HepG2 (cell line): ENCODE results near the gene SHISA5. TPM values are rescaled to one million over a fixed set of nuclear protein-coding genes. Genes with fewer than 3 reads are reported as not detected.

Source experiments
- CBX5 ChIP-seq: sonication (generic); formaldehyde crosslinking; IDR thresholded peaks from 2 replicates; pipeline ENCODE4 v1.4.0; 2020; ENCODE audit warnings: missing genetic modification reagents, borderline replicate concordance
- CCDC6 ChIP-seq: sonication (generic); formaldehyde crosslinking; IDR thresholded peaks from 2 replicates; pipeline ENCODE4 v1.8.1; 2022; ENCODE audit warnings: mild to moderate bottlenecking, missing genetic modification reagents, moderate library complexity
- CEBPG ChIP-seq: IDR thresholded peaks from 2 replicates; pipeline ENCODE4 v1.6.1; 2016
- ERF ChIP-seq: IDR thresholded peaks from 2 replicates; pipeline ENCODE4 v1.6.1; 2018; ENCODE audit warnings: missing biosample characterization, missing genetic modification reagents
- RAD21 ChIP-seq: fragments of 450-650 bp; formaldehyde crosslinking; IDR thresholded peaks from 2 replicates; pipeline ENCODE4 v1.5.0; 2020; ENCODE audit warnings: mild to moderate bottlenecking
- RCOR2 ChIP-seq: IDR thresholded peaks from 2 replicates; pipeline ENCODE4 v1.6.1; 2016; ENCODE audit warnings: missing biosample characterization, missing genetic modification reagents
- XRCC5 ChIP-seq: fragments of 200-400 bp; formaldehyde crosslinking; optimal IDR thresholded peaks from 2 replicates; pipeline ENCODE3; 2017; ENCODE audit warnings: mild to moderate bottlenecking, low read length
- ZNF136 ChIP-seq: sonication (generic); formaldehyde crosslinking; IDR thresholded peaks from 2 replicates; pipeline ENCODE4 v1.8.1; 2022; ENCODE audit warnings: low read depth, mild to moderate bottlenecking, moderate library complexity, missing genetic modification reagents
- ZNF431 ChIP-seq: sonication (generic); formaldehyde crosslinking; IDR thresholded peaks from 2 replicates; pipeline ENCODE4 v1.9.0; 2022; ENCODE audit warnings: missing genetic modification reagents, low read depth, mild to moderate bottlenecking, borderline replicate concordance
- ZNF547 ChIP-seq: sonication (generic); formaldehyde crosslinking; IDR thresholded peaks from 2 replicates; pipeline ENCODE4 v1.5.1; 2020; ENCODE audit warnings: mild to moderate bottlenecking, missing genetic modification reagents
- ZSCAN20 ChIP-seq: sonication (generic); formaldehyde crosslinking; IDR thresholded peaks from 2 replicates; pipeline ENCODE4 v1.4.0; 2020; ENCODE audit warnings: missing genetic modification reagents, mild to moderate bottlenecking, borderline replicate concordance
- polyA plus RNA-seq, 8 experiments: library from polyadenylated mRNA; depleted of rRNA in 3 of 8; stranded (reverse) in 7 of 8; unstranded in 1 of 8; fragments of >200 nt; fragmentation: Illumina TruSeq in 4 of 8; extraction: Trizol in 4 of 8; gene quantifications; 2 replicates each; pipeline versions ENCODE4 v1.2.1 to v1.2.3, GENCODE V29; 2011 to 2016; ENCODE audit warnings: low read depth in 4 of 8, missing spikeins in 1 of 8, mixed read lengths in 1 of 8; ENCODE audit not compliant: insufficient read depth in 1 of 8
- total RNA-seq, 5 experiments: library from RNA; depleted of rRNA; stranded (reverse); fragments of >200 nt; fragmentation: Illumina TruSeq; extraction: Trizol; gene quantifications; 2 replicates each; pipeline ENCODE4 v1.2.3, GENCODE V29; 2016; ENCODE audit warnings: low read depth in 1 of 5
- TF ChIP-seq, protein P1 (sequence below): sonication (generic); formaldehyde crosslinking; IDR thresholded peaks from 2 replicates; pipeline ENCODE4 v1.5.1; 2020; ENCODE audit warnings: mild to moderate bottlenecking, missing genetic modification reagents, borderline replicate concordance
- TF ChIP-seq, protein P2 (sequence below): sonication (generic); formaldehyde crosslinking; IDR thresholded peaks from 2 replicates; pipeline ENCODE4 v1.5.1; 2020; ENCODE audit warnings: mild to moderate bottlenecking, missing genetic modification reagents, borderline replicate concordance
- TF ChIP-seq, protein P3 (sequence below): sonication (generic); formaldehyde crosslinking; IDR thresholded peaks from 2 replicates; pipeline ENCODE4 v1.5.1; 2020; ENCODE audit warnings: missing genetic modification reagents, mild to moderate bottlenecking, borderline replicate concordance
- TF ChIP-seq, protein P4 (sequence below): IDR thresholded peaks from 2 replicates; pipeline ENCODE4 v1.6.1; 2016; ENCODE audit warnings: control low read depth
- TF ChIP-seq, protein P5 (sequence below): sonication (generic); formaldehyde crosslinking; IDR thresholded peaks from 2 replicates; pipeline ENCODE4 v1.8.0; 2022; ENCODE audit warnings: missing genetic modification reagents, mild to moderate bottlenecking, borderline replicate concordance
- TF ChIP-seq, protein P6 (sequence below): sonication (generic); formaldehyde crosslinking; IDR thresholded peaks from 2 replicates; pipeline ENCODE4 v1.8.1; 2023; ENCODE audit warnings: mild to moderate bottlenecking, missing genetic modification reagents

Gene SHISA5
- total and polyA plus RNA-seq, 2 of the 13 experiments (the other 11 are each of a cell fraction or from before 2014, with no cell fraction given): 75.8 to 91.4 TPM

DNA sequence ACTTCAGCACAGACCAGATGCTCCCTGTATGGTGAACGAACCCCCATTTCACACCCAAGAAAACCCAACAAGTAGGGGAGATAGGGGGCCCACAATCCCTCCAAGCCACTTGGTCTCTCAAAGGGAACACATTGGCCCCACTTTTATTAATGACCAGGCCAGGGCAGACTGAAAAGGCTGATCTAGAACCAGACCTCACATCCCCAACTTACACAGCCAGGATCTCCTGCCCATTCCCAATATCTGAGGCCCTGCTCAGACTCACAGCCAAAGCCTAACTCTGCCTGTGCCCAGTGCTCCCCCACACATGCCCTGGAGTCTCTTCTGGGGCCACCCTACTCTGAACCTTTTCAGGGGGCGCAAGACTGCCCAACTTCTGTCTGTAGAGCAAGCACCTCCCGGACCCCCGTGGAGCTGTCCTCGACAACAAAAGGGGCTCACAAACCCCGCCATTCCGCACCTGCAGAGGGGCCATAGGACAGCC is 75.8 kb downstream of the SHISA5 start (continued):
- TF ChIP-seq, protein P1, sequence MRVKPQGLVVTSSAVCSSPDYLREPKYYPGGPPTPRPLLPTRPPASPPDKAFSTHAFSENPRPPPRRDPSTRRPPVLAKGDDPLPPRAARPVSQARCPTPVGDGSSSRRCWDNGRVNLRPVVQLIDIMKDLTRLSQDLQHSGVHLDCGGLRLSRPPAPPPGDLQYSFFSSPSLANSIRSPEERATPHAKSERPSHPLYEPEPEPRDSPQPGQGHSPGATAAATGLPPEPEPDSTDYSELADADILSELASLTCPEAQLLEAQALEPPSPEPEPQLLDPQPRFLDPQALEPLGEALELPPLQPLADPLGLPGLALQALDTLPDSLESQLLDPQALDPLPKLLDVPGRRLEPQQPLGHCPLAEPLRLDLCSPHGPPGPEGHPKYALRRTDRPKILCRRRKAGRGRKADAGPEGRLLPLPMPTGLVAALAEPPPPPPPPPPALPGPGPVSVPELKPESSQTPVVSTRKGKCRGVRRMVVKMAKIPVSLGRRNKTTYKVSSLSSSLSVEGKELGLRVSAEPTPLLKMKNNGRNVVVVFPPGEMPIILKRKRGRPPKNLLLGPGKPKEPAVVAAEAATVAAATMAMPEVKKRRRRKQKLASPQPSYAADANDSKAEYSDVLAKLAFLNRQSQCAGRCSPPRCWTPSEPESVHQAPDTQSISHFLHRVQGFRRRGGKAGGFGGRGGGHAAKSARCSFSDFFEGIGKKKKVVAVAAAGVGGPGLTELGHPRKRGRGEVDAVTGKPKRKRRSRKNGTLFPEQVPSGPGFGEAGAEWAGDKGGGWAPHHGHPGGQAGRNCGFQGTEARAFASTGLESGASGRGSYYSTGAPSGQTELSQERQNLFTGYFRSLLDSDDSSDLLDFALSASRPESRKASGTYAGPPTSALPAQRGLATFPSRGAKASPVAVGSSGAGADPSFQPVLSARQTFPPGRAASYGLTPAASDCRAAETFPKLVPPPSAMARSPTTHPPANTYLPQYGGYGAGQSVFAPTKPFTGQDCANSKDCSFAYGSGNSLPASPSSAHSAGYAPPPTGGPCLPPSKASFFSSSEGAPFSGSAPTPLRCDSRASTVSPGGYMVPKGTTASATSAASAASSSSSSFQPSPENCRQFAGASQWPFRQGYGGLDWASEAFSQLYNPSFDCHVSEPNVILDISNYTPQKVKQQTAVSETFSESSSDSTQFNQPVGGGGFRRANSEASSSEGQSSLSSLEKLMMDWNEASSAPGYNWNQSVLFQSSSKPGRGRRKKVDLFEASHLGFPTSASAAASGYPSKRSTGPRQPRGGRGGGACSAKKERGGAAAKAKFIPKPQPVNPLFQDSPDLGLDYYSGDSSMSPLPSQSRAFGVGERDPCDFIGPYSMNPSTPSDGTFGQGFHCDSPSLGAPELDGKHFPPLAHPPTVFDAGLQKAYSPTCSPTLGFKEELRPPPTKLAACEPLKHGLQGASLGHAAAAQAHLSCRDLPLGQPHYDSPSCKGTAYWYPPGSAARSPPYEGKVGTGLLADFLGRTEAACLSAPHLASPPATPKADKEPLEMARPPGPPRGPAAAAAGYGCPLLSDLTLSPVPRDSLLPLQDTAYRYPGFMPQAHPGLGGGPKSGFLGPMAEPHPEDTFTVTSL (CRISPR knock-in tag): 0 out of 2 replicates have a peak, but pooled peaks have one; percentile 32
- TF ChIP-seq RCOR2 (no peak), CEBPG (CRISPR knock-in tag) (no peak), ZNF136 (CRISPR knock-in tag) (0 out of 2 replicates have a peak, but pooled peaks have one; percentile 14), ZSCAN20 (CRISPR knock-in tag) (0 out of 2 replicates have a peak, but pooled peaks have one; percentile 40), XRCC5 (no peak), CCDC6 (CRISPR knock-in tag) (peak; percentile 44; the same call in 1 of the 2 replicates), RAD21 (CRISPR knock-in tag) (peak; percentile 43; the same call in 1 of the 2 replicates), ZNF431 (CRISPR knock-in tag) (0 out of 2 replicates have a peak, but pooled peaks have one; percentile 3), ERF (no peak), ZNF547 (CRISPR knock-in tag) (no peak), CBX5 (CRISPR knock-in tag) (no peak)
- TF ChIP-seq, protein P2, sequence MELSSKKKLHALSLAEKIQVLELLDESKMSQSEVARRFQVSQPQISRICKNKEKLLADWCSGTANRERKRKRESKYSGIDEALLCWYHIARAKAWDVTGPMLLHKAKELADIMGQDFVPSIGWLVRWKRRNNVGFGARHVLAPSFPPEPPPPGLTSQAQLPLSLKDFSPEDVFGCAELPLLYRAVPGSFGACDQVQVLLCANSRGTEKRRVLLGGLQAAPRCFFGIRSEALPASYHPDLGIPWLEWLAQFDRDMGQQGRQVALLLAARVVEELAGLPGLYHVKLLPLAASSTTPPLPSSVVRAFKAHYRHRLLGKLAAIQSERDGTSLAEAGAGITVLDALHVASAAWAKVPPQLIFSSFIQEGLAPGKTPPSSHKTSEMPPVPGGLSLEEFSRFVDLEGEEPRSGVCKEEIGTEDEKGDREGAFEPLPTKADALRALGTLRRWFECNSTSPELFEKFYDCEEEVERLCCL: no peak
- TF ChIP-seq, protein P3, sequence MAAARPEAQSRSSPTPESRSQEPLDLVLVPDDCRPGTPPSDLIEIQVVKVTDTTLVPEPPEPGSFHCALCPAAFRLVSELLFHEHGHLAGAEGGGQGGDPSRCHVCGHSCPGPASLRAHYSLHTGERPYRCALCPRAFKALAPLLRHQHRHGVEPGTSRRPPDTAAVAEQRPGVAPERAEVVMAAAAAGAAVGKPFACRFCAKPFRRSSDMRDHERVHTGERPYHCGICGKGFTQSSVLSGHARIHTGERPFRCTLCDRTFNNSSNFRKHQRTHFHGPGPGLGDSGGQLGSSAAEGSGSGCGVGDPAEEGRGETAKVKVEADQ (CRISPR knock-in tag): no peak
- TF ChIP-seq, protein P4, sequence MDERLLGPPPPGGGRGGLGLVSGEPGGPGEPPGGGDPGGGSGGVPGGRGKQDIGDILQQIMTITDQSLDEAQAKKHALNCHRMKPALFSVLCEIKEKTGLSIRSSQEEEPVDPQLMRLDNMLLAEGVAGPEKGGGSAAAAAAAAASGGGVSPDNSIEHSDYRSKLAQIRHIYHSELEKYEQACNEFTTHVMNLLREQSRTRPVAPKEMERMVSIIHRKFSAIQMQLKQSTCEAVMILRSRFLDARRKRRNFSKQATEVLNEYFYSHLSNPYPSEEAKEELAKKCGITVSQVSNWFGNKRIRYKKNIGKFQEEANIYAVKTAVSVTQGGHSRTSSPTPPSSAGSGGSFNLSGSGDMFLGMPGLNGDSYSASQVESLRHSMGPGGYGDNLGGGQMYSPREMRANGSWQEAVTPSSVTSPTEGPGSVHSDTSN (CRISPR knock-in tag): no peak
- TF ChIP-seq, protein P5, sequence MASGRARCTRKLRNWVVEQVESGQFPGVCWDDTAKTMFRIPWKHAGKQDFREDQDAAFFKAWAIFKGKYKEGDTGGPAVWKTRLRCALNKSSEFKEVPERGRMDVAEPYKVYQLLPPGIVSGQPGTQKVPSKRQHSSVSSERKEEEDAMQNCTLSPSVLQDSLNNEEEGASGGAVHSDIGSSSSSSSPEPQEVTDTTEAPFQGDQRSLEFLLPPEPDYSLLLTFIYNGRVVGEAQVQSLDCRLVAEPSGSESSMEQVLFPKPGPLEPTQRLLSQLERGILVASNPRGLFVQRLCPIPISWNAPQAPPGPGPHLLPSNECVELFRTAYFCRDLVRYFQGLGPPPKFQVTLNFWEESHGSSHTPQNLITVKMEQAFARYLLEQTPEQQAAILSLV (CRISPR knock-in tag): peak; percentile 40; the same call in 1 of the 2 replicates
- TF ChIP-seq, protein P6, sequence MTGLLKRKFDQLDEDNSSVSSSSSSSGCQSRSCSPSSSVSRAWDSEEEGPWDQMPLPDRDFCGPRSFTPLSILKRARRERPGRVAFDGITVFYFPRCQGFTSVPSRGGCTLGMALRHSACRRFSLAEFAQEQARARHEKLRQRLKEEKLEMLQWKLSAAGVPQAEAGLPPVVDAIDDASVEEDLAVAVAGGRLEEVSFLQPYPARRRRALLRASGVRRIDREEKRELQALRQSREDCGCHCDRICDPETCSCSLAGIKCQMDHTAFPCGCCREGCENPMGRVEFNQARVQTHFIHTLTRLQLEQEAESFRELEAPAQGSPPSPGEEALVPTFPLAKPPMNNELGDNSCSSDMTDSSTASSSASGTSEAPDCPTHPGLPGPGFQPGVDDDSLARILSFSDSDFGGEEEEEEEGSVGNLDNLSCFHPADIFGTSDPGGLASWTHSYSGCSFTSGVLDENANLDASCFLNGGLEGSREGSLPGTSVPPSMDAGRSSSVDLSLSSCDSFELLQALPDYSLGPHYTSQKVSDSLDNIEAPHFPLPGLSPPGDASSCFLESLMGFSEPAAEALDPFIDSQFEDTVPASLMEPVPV (CRISPR knock-in tag): peak; percentile 21; the same call in 1 of the 2 replicates
